K562 treated with DMSO at 1 percent for 4 hours (cell line): ENCODE measurements around the gene MAD2L2. TPM values are rescaled to one million over a fixed set of nuclear protein-coding genes. Genes with fewer than 3 reads are reported as not detected.

ENCODE experiments used
- total RNA-seq: library from RNA; unstranded; fragments of 300-600 nt; gene quantifications from 2 replicates; pipeline ENCODE4 v1.2.3, GENCODE V29; 2022; ENCODE audit not compliant: insufficient read depth

Gene MAD2L2
- 257 and 262 TPM in 2 replicates for total RNA-seq

GRCh38 chr1:11681071-11681771 is at the start of gene MAD2L2:
MAD2L2 (minus strand) TSS chr1:11681148; CDS start chr1:11680601, 547 bp downstream.

DNA sequence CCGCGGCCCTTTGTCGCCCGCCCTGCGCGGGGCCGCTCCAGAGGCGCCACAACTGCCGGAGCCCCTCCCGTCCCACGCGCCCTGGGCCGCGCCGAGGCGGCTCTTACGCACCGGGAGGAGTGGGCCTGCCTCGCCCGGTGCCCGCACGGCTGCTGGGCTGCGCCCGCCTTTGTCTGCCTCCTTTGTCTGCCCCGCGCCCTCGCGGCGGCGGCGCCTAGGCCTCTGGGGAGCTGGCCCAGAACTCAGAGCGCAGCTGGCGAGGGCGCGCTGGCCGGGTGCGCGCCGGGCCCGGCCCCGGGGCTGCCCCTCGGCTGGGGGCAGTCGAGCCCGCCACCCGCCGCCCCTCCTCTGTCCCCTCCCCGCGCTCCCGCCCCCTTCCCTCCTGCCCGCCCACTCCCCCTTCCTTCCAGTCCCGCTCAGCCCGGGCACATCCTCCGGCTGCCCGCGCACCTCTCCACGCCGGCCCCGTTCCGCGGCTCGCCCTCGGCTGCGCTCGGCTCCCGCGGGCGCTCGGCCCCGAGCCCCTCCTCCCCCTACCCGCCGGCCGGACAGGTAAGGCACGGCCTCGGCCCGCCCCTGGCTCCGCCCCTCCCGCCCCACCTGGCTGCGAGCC is 10.5 kb upstream of the MAD2L2 start, which contains the start of gene DRAXIN:
Gene DRAXIN (plus strand): TSS at position 409 of the 613 bp plus-strand sequence. CDS start 14,549 bp downstream, outside the sequence.

DNA sequence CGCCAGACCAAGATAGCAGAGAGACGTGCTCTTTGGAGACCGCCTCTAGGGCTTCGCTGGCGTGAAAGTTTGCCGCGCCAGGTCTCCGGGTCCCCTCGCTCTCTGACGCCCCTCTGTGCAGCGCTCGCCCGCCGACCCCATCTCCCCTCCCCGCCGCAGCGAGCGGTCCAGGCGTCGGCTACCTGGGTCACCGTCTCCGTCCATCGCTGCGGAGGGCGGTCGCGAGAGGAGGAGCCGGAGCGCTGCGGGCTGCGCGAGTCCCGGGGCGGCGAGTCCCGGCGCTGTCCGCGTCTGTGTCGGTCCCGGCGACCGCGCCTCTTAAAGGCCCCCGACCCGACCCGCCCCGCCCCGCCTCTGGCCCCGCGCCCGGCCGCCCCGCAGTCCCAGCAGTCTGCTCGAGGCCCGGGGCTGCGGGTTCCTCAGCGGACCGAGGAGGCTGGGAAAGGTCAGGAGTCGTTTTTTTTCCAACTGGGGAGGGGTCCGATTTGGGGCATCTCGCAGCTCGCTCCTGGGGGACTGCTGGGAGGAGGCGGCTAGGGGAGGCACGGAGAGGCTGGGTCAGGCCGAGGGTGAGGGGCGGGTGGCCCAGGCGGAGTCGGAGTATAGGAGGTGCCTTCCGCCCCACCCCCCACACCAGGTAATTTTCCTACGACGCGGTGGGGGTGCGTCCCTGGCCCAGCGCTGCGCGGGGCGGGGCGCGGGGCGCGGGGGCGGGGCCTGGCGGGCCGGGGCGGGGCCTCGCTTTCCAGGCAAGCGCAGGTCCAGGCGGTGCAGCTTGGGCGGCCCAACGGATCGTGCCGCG is 26.6 kb downstream of the MAD2L2 start, which contains the start of the genes FBXO2 and FBXO44:
Gene FBXO2 (minus strand): TSS at position 293 of the 802 bp plus-strand sequence. CDS start 89 bp downstream, at position 204.
Gene FBXO44 (plus strand): TSS at position 741 of the 802 bp plus-strand sequence. CDS start 959 bp downstream, outside the sequence.

Other genes starting within 250 kb of the MAD2L2 start
- not detected in 2 replicates for gene DISP3, start 202.0 kb downstream of the MAD2L2 start, total RNA-seq
- gene FBXO2, start 26.7 kb downstream of the MAD2L2 start, total RNA-seq, result 5.4 and 19.8 TPM in 2 replicates
- 11.4 and 17.1 TPM in 2 replicates for gene FBXO44, start 26.3 kb downstream of the MAD2L2 start, total RNA-seq
- 38.0 and 40.9 TPM in 2 replicates for gene FBXO6, start 16.9 kb downstream of the MAD2L2 start, total RNA-seq
- gene DRAXIN, start 10.6 kb upstream of the MAD2L2 start, total RNA-seq, result not detected in 2 replicates
- gene AGTRAP, start 55.0 kb upstream of the MAD2L2 start, total RNA-seq, result 154 and 165 TPM in 2 replicates
- gene C1orf167, start 81.0 kb upstream of the MAD2L2 start, total RNA-seq, result 0.27 TPM in 1 of 2 replicates, not detected in the other
- gene MTHFR, start 124.8 kb upstream of the MAD2L2 start, total RNA-seq, result 63.1 and 63.6 TPM in 2 replicates
- gene CLCN6, start 125.0 kb upstream of the MAD2L2 start, total RNA-seq, result 12.7 and 14.6 TPM in 2 replicates
- gene NPPA, start 166.6 kb upstream of the MAD2L2 start, total RNA-seq, result not detected in 2 replicates
- gene NPPB, start 177.8 kb upstream of the MAD2L2 start, total RNA-seq, result not detected in 2 replicates
- 120 and 137 TPM in 2 replicates for gene KIAA2013, start 245.3 kb upstream of the MAD2L2 start, total RNA-seq